Cardiac muscle cell (in vitro differentiated cells and primary cell): Measurements from ENCODE around the gene HSPB7. TPM values are rescaled to one million over a fixed set of nuclear protein-coding genes. Genes with fewer than 3 reads are reported as not detected.

Experiments
- DNase-seq, 2 donors: peaks; one replicate each; pipeline versions ENCODE4 v3.0.0 to v3.0.0-alpha.2; 2010 to 2017; ENCODE audit warnings: low read depth in 1 of 2, low spot score in 1 of 2
- H3K27ac ChIP-seq: fragments of 200-600 bp; sonication (generic); 2 replicates; pipeline ENCODE4 v1.5.1; 2016
- H3K27me3 ChIP-seq: fragments of 200-600 bp; sonication (generic); 2 replicates; pipeline ENCODE4 v1.6.0; 2016; ENCODE audit warnings: control low read depth
- H3K36me3 ChIP-seq: fragments of 200-600 bp; sonication (generic); 2 replicates; pipeline ENCODE4 v1.5.1; 2016; ENCODE audit warnings: control low read depth
- H3K4me1 ChIP-seq: fragments of 200-600 bp; sonication (generic); 2 replicates; pipeline ENCODE4 v1.8.1; 2017; ENCODE audit warnings: low read depth, mild to moderate bottlenecking, mixed run types
- H3K4me3 ChIP-seq: fragments of 200-600 bp; sonication (generic); 2 replicates; pipeline ENCODE4 v1.5.1; 2016; ENCODE audit warnings: mild to moderate bottlenecking
- H3K9me3 ChIP-seq: fragments of 200-600 bp; sonication (generic); 2 replicates; pipeline ENCODE4 v1.5.1; 2017; ENCODE audit warnings: low read depth, mild to moderate bottlenecking, control low read depth
- polyA plus RNA-seq: library from polyadenylated mRNA; unstranded; fragments of >200 nt; fragmentation: Nextera tagmentation; extraction: Ambion mirVana; gene quantifications from 2 replicates; pipeline ENCODE4 v1.2.1, GENCODE V29; 2016
- total RNA-seq: library from RNA; depleted of rRNA; stranded (reverse); fragments of >200 nt; gene quantifications from 2 replicates; pipeline ENCODE4 v1.2.3, GENCODE V29; 2016
- TF ChIP-seq, protein P1 (sequence below): IDR thresholded peaks from 2 replicates; pipeline ENCODE4 v1.5.1; 2012; ENCODE audit warnings: low read depth, mild to moderate bottlenecking, low read length

HSPB7 gene
- total and polyA plus RNA-seq, 2 experiments from 2014 or later = 509 to 2,165 TPM

DNA sequence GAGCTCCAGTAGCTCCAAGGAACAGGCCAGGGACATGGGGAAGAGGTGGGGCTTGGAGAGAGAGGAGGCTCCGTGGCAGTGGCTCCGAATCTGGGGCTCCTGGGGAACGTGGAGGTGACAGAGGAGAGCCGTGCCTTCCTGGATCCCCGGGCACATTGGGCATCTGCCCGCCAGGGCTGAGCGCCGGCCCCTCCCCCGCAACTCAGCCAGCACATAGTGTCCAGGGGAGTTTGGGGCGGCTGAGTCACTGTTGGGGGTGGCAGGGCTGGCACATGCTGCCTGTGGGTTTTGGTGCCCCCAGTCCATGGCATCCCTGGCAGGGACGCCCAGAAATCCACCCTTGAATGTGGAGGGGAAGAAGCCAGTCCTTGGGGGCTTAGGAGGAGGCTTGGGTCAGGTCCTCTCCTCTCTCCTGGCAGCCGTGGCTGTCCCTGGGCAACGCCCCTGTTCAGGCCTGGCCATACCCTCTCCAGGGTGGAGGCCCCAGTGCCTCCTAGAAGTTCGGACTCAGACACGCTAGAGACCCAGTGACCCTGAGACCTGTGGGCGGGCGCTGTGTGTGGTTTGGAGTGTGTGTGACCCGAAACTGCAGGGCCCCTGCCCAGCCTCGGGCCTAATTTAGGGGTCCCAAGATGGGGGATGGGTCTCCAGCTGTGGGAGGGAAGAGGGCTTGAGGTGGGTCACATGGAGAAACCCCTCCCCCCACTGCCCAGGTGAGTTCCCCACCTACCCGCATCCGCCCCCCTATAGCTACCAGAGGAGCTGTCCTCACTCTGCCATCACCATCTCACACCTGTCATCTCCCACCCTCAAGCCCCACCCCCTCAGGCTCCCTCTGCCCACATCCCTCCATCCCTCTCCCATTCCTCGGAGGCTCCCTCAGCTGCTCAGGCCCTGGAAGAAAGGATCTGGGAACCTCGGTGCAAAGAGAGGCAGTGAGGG is 1.6 kb downstream of the HSPB7 start:
- H3K9me3 ChIP-seq = no peaks in the 10 kb centered on the region
- TF ChIP-seq, protein P1, sequence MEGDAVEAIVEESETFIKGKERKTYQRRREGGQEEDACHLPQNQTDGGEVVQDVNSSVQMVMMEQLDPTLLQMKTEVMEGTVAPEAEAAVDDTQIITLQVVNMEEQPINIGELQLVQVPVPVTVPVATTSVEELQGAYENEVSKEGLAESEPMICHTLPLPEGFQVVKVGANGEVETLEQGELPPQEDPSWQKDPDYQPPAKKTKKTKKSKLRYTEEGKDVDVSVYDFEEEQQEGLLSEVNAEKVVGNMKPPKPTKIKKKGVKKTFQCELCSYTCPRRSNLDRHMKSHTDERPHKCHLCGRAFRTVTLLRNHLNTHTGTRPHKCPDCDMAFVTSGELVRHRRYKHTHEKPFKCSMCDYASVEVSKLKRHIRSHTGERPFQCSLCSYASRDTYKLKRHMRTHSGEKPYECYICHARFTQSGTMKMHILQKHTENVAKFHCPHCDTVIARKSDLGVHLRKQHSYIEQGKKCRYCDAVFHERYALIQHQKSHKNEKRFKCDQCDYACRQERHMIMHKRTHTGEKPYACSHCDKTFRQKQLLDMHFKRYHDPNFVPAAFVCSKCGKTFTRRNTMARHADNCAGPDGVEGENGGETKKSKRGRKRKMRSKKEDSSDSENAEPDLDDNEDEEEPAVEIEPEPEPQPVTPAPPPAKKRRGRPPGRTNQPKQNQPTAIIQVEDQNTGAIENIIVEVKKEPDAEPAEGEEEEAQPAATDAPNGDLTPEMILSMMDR = no peak
- H3K36me3 ChIP-seq = no peaks in the 10 kb centered on the region
- no peaks in the 10 kb centered on the region for H3K27me3 ChIP-seq
- peaks cover 65% of the 10 kb centered on the region for H3K4me1 ChIP-seq
- H3K4me3 ChIP-seq = peak overlapping the region; percentile 42
- peak overlapping the region; percentile 100 for H3K27ac ChIP-seq
- peak in 1 of 2 donors; percentile 60 for DNase-seq

DNA sequence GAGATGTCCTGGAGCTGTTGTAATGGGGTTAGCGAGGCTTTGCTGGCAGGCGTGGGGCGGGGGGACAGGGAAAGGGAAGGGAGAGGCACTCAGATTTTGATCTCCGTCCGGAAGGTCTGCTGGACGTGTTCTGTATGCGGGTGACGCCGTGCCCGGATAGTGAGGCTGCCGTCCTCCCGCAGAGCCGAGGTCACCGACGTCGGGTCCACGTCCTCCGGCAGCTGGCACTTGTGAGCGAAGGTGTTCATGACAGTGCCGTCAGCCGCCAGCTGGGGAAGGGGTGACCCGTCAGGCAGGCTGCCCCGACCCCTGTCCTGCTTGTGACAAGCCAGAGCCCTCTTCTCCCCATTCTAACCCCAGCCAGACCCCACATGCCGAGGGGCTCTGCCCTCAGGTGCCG is 2.4 kb downstream of the HSPB7 start:
- H3K27ac ChIP-seq = peak overlapping the region; percentile 100
- peak overlapping the region; percentile 42 for H3K4me3 ChIP-seq
- no peaks in the 10 kb centered on the region for H3K9me3 ChIP-seq
- peaks cover 70% of the 10 kb centered on the region for H3K4me1 ChIP-seq
- DNase-seq = no peak
- TF ChIP-seq, protein P1 = no peak
- H3K36me3 ChIP-seq = no peaks in the 10 kb centered on the region
- H3K27me3 ChIP-seq = no peaks in the 10 kb centered on the region

DNA sequence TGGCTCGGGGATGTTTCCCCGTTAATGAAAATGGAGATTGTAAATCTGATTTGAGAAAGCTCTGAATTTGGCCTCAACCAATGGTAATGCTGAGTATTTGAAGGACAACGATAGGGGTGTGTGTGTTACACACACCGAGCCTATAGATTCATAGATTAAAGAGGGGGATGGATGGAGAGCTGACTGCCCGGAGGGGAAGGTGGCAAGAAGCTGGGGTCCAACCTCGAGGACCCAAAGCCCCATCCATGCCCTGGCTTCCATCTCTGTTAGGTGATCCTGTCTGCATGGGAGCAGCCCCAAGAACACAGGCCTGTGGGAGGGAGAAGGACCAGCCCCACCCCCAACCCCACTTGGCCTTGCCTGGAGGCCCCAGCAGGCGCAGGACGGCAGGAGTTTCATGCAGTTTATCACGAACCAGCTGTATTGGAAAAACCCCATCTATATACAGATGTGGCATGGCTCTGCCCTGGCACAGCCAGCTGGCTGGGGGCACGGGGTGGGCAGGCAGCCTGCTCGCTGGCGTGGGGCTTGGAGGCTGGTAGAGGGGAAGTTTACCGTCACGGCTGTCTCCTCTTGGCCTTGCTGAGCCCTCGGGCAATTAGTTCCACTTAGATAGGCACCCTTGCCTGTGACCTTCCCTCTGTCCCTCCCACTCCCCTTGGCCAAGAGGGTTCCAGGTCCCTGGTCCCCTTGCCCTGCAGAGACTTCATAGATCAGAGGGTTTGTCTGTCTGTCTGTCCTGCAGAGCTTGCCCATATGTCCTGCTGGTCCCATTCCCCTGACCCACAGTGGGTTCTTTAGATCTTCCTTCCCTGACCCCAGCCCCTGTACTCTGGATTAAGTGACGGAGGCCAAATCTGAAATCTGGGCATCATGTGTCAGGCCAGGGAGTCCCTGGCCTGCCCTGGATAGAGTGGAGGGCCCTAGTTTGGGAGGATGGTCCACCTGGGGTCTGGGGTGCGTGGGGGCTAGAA is 3.0 kb downstream of the HSPB7 start:
- H3K4me3 ChIP-seq = no peak overlapping the region
- DNase-seq = peak in 1 of 2 donors; percentile 48
- peaks cover 65% of the 10 kb centered on the region for H3K4me1 ChIP-seq
- peak overlapping the region; percentile 100 for H3K27ac ChIP-seq
- TF ChIP-seq, protein P1 = no peak
- no peaks in the 10 kb centered on the region for H3K36me3 ChIP-seq
- no peaks in the 10 kb centered on the region for H3K9me3 ChIP-seq
- H3K27me3 ChIP-seq = no peaks in the 10 kb centered on the region

DNA sequence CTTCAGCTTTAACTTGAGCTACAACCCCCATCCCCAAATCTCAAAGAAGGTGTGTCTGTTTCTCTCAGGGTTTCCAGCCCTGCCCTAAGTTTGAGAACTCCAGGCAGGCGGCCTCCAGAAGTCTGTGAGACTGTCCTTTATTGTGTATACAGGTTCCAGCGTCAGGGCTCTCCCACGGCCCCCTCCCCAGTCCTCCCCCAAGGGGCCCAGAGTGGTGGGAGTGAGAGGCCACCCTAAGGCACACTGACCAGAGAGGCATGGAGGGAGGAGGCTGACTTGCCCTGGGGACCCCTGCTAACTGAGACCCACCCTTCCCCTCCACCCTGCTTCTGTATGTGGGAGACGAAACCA is 4.0 kb downstream of the HSPB7 start:
- no peaks in the 10 kb centered on the region for H3K27me3 ChIP-seq
- H3K36me3 ChIP-seq = no peaks in the 10 kb centered on the region
- no peaks in the 10 kb centered on the region for H3K9me3 ChIP-seq
- peak overlapping the region; percentile 33 for H3K4me3 ChIP-seq
- DNase-seq = no peak
- peak overlapping the region; percentile 100 for H3K27ac ChIP-seq
- H3K4me1 ChIP-seq = peaks cover 56% of the 10 kb centered on the region
- TF ChIP-seq, protein P1 = no peak

DNA sequence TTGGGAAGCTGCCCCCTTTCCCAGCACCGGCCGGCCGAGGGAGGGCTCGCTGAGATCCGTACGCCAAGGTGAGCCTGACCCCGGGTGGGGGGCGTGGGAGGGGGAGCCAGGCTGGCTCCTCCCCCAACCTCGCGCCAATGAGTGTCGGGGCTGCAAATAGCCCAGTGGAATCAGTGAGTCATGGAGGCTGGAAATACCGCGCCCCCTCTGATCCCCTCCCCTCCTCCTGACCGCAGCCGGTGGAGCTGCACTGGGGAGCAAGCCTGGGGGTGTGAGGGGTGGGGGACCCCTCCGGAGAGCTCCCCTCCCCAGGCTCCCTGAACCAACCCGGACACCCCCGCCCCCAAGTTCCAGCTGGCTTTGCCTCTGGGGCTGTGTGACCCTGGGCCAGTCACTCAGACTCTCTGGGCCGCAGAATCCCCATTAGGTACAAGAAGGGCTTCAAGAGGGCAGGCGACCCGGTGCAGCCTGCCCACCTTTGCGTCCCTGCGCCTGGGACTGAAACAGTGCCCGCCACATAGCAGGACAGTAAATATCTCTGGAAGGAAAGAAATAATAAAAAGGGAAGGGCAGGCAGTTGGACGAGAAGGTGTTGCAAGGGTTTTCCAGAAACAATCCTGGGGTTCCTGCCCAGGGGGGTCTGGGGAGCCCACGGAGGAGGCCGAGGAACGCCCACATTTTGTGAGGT is 4.5 kb downstream of the HSPB7 start:
- Histone ChIP-seq H3K4me1 (peaks cover 51% of the 10 kb centered on the region), H3K27ac (peak overlapping the region; percentile 100), H3K36me3 (no peaks in the 10 kb centered on the region), H3K4me3 (peak overlapping the region; percentile 33), H3K9me3 (no peaks in the 10 kb centered on the region), H3K27me3 (no peaks in the 10 kb centered on the region)
- peak; percentile 79 to 90 for DNase-seq
- TF ChIP-seq, protein P1 = no peak
